HCT116 (cell line): ENCODE data around the gene MEGF6. TPM values are rescaled to one million over a fixed set of nuclear protein-coding genes. Genes with fewer than 3 reads are reported as not detected.

Source experiments
- ATAC-seq: fragments of 200-7000 bp; cut with Tn5 transposase; 2 replicates; pipeline ENCODE4 v1.9.1; 2020; ENCODE audit warnings: mild to moderate bottlenecking, moderate library complexity
- BruUV-seq: library from RNA; stranded (reverse); fragments of 400-500 nt; replicated peaks from 2 replicates; lab custom pipeline; 2021; lab: Mats Ljungman, UMichigan
- CTCF ChIA-PET: fragments of 300-600 bp; sonication (Branson Sonifier 250); formaldehyde crosslinking; loops from one replicate; lab custom pipeline; 2021; ENCODE audit warnings: antibody characterized with exemption; lab: Charles Lee
- POLR2A ChIA-PET: fragments of 300-600, 350-600 bp; sonication (Branson Sonifier 250); formaldehyde crosslinking; loops from one replicate; lab custom pipeline; 2021; ENCODE audit warnings: antibody characterized with exemption; lab: Charles Lee
- RAD21 ChIA-PET, 2 experiments: fragments of 300-600 bp; sonication (Branson Sonifier 250); formaldehyde crosslinking; loops; one replicate each; lab custom pipeline; 2023; ENCODE audit warnings: low total read pairs in 2 of 2; ENCODE audit not compliant: uncharacterized antibody in 2 of 2, unreplicated experiment in 2 of 2, low non-redundant PET in 1 of 2; lab: Charles Lee
- DNase-seq: peaks from one replicate; pipeline ENCODE4 v3.0.0-alpha.2; 2010; ENCODE audit warnings: low read depth, low spot score
- H2AFZ ChIP-seq: fragments of 200-600 bp; shearing (Covaris generic), sonication (generic); 2 replicates; pipeline ENCODE4 v1.6.1; 2017; ENCODE audit warnings: low read depth, mixed run types, mixed read lengths, antibody characterized with exemption, low read length; ENCODE audit not compliant: poor library complexity, severe bottlenecking
- H3K27ac ChIP-seq: 2 replicates; pipeline ENCODE4 v1.5.1; 2012; ENCODE audit warnings: low read depth, low read length
- H3K27me3 ChIP-seq: fragments of 200-600 bp; sonication (generic); 2 replicates; pipeline ENCODE4 v1.6.1; 2016; ENCODE audit warnings: mixed run types, low read length, mixed read lengths; ENCODE audit not compliant: insufficient read depth
- H3K36me3 ChIP-seq, 2 experiments: fragments of 200-500 bp in 1 of 2; fragments of 200-600 bp in 1 of 2; sonication (Bioruptor generic) in 1 of 2; sonication (generic) in 1 of 2; 2 replicates each; pipeline versions ENCODE4 v1.5.1 to v1.6.1; 2014 to 2016; ENCODE audit warnings: low read length in 2 of 2, inconsistent platforms in 1 of 2, mixed read lengths in 1 of 2, mixed run types in 1 of 2; ENCODE audit not compliant: insufficient read depth in 2 of 2, control insufficient read depth in 1 of 2
- H3K4me1 ChIP-seq, 2 experiments: fragments of 200-600 bp in 1 of 2; sonication (generic) in 1 of 2; 2 replicates each; pipeline versions ENCODE4 v1.5.1 to v1.6.1; 2012 to 2017; ENCODE audit warnings: low read length in 2 of 2, inconsistent platforms in 1 of 2, mild to moderate bottlenecking in 1 of 2, mixed read lengths in 1 of 2, mixed run types in 1 of 2, moderate library complexity in 1 of 2; ENCODE audit not compliant: insufficient read depth in 2 of 2, control insufficient read depth in 1 of 2
- H3K4me2 ChIP-seq: fragments of 200-600 bp; sonication (generic); 2 replicates; pipeline ENCODE4 v1.6.1; 2017; ENCODE audit warnings: mixed run types, low read length, mixed read lengths
- H3K4me3 ChIP-seq, 2 experiments: fragments of 200-600 bp in 1 of 2; sonication (generic) in 1 of 2; replicated peaks in 1 of 2; 2 replicates each; pipeline ENCODE4 v1.5.1; 2011 to 2016; ENCODE audit warnings: low read length in 2 of 2, control low read depth in 1 of 2, low read depth in 1 of 2, mild to moderate bottlenecking in 1 of 2, mixed read lengths in 1 of 2, mixed run types in 1 of 2
- H3K79me2 ChIP-seq: fragments of 200-600 bp; sonication (generic); 2 replicates; pipeline ENCODE4 v1.6.1; 2017; ENCODE audit warnings: mild to moderate bottlenecking, mixed run types, low read length, moderate library complexity, mixed read lengths; ENCODE audit not compliant: insufficient read depth
- H3K9ac ChIP-seq: fragments of 200-600 bp; sonication (generic); 2 replicates; pipeline ENCODE4 v1.6.1; 2016; ENCODE audit warnings: low read length, mixed read lengths
- H3K9me2 ChIP-seq: fragments of 200-600 bp; sonication (generic), shearing (Covaris generic); 2 replicates; pipeline ENCODE4 v1.6.1; 2017; ENCODE audit warnings: mixed run types, mild to moderate bottlenecking, moderate library complexity; ENCODE audit not compliant: insufficient read depth
- H3K9me3 ChIP-seq, 2 experiments: fragments of 200-500 bp in 1 of 2; fragments of 200-600 bp in 1 of 2; sonication (Bioruptor generic) in 1 of 2; sonication (generic) in 1 of 2; 2 replicates each; pipeline ENCODE4 v1.6.1; 2014 to 2017; ENCODE audit warnings: low read length in 2 of 2, mixed read lengths in 2 of 2, inconsistent platforms in 1 of 2, low read depth in 1 of 2, mild to moderate bottlenecking in 1 of 2, mixed run types in 1 of 2, moderate library complexity in 1 of 2; ENCODE audit not compliant: control insufficient read depth in 1 of 2, insufficient read depth in 1 of 2
- H4K20me1 ChIP-seq: fragments of 200-600 bp; sonication (generic), shearing (Covaris generic); 2 replicates; pipeline ENCODE4 v1.6.1; 2017; ENCODE audit warnings: mixed run types, mild to moderate bottlenecking, moderate library complexity; ENCODE audit not compliant: insufficient read depth
- CBX3 ChIP-seq: IDR thresholded peaks from 2 replicates; pipeline ENCODE4 v1.6.1; 2012; ENCODE audit warnings: low read depth
- EGR1 ChIP-seq: IDR thresholded peaks from 2 replicates; pipeline ENCODE4 v1.6.1; 2012; ENCODE audit warnings: low read depth
- ELF1 ChIP-seq: IDR thresholded peaks from 2 replicates; pipeline ENCODE4 v1.6.1; 2012; ENCODE audit warnings: low read depth, borderline replicate concordance
- EZH2 ChIP-seq: fragments of 200-600 bp; sonication (generic); IDR thresholded peaks from 2 replicates; pipeline ENCODE4 v1.6.1; 2017; ENCODE audit warnings: antibody characterized with exemption, mixed run types
- EZH2phosphoT487 ChIP-seq: fragments of 200-600 bp; IDR thresholded peaks from 2 replicates; pipeline ENCODE4 v1.6.1; 2018; ENCODE audit warnings: antibody characterized with exemption, borderline replicate concordance
- MAX ChIP-seq: IDR thresholded peaks from 2 replicates; pipeline ENCODE4 v1.6.1; 2012
- REST ChIP-seq: IDR thresholded peaks from 2 replicates; pipeline ENCODE4 v1.6.1; 2012; ENCODE audit warnings: low read depth
- ZNF274 ChIP-seq: fragments of 200-500 bp; sonication (Bioruptor generic); IDR thresholded peaks from 2 replicates; pipeline ENCODE4 v1.6.1; 2014; ENCODE audit warnings: mild to moderate bottlenecking, low read depth, low read length, inconsistent platforms
- intact Hi-C: fragments of 100-400 bp; cut with micrococcal nuclease; formaldehyde crosslinking; loops from 2 replicates; pipeline ENCODE4 v1.10.0; 2022
- total RNA-seq: library from RNA; stranded (reverse); gene quantifications from one replicate; pipeline ENCODE4 v1.2.1, GENCODE V29; 2021; ENCODE audit not compliant: unreplicated experiment

Gene MEGF6
- total RNA-seq, 1 experiment from 2014 or later, result 47.6 TPM

- no peak for TF ChIP-seq REST
- TF ChIP-seq, all 23 proteins: peak for 0
Measured at GRCh38 chr1:3537359-3537758, 73.9 kb downstream of the MEGF6 start (continued).

- Histone ChIP-seq H3K36me3 (no peaks in the 10 kb centered on the region), H3K27me3 (no peaks in the 10 kb centered on the region), H3K9ac (no peak overlapping the region), H3K9me2 (no peaks in the 10 kb centered on the region), H3K79me2 (no peaks in the 10 kb centered on the region)
- RAD21 ChIA-PET, result no interaction called here
- POLR2A ChIA-PET, result no interaction called here
- ATAC-seq, result no peak
- intact Hi-C loops, result no loop called here
- no peak for TF ChIP-seq ELF1
- no peak for TF ChIP-seq EGR1
- no peak for TF ChIP-seq ZNF274
- no peak for TF ChIP-seq EZH2
- no peak for TF ChIP-seq CBX3
- no peak for TF ChIP-seq EZH2phosphoT487
- no peak for TF ChIP-seq MAX
- TF ChIP-seq, all 23 proteins: peak for 0
- Histone ChIP-seq H3K4me1 (peaks cover 3 to 17% of the 10 kb centered on the region in 2 experiments; a peak in 2 of 4 replicates), H3K9me3 (no peaks in the 10 kb centered on the region), H3K27ac (no peak overlapping the region), H4K20me1 (no peaks in the 10 kb centered on the region), H3K4me3 (no peak overlapping the region), H3K4me2 (no peak overlapping the region), H2AFZ (no peak overlapping the region)
- CTCF ChIA-PET, result no interaction called here
- no TSS peak for BruUV-seq
- no peak for DNase-seq
Measured at GRCh38 chr1:3536420-3537195, 74.7 kb downstream of the MEGF6 start.
